Cerebellar nuclear complex (tissue), 1 donor: ENCODE measurements around the gene ZNF318.
"Not testable (repeated sequence)": the region's sequence is repeated elsewhere in the genome, so short reads cannot be mapped to it uniquely, and the experiment has no call there.

Experiments
- DNase-seq, 2 experiments: peaks; one replicate each; lab custom pipeline; 2025; lab: John Stamatoyannopoulos, UW

ZNF318 gene

DNA sequence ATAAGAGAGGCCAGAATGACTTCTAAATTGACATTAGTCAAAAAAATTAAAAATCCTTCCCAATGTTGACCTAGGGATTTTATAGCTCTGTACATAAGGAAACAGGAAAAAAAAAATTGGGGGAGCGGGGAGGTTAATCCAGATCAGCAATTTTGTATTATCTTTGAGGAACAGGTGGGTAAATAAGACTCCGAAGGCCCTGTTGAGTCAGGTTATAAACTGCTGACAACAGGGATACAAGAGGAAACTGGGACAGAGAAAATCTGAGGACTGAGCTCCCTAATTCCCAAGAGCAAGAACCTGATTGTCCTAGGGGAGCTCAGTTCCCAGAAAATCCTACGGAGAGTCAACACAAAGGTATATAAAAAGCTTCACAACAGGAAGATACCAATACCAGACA, 34.0 kb downstream of the ZNF318 start:
- DNase-seq = no peak

DNA sequence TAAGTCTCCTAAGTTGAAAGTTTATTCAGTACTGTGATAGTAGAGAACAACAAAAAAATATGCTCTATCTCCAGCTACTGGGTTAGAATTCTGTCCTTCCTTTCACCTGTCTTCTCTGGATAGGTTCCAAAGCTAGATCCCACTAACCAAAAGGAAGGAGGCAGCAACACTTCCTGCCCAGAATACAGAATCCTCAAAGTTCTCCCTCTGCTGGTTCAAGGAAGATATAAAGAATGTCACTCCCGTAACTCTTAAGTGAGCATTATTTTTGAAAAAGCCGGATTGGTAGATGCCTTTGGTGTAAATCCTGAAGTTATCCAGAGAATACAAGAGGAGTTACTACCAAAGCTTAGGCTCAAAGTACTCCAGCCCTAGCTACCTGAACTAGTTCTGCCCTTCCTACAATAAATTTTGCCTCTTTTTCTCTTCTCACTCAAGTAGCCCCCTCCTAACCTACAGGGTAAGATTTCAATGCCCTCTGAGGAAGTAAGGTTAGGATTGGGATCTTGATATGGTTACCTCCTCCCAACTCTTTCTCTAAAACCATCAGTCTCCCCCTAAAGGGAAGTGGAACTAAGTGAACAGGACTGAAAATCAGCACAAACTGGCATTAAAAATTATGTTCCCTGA, 34.9 kb downstream of the ZNF318 start:
- no peak for DNase-seq

- DNase-seq = no peak
Observed at GRCh38 chr6:43331891-43332290, 37.6 kb downstream of the ZNF318 start.

DNA sequence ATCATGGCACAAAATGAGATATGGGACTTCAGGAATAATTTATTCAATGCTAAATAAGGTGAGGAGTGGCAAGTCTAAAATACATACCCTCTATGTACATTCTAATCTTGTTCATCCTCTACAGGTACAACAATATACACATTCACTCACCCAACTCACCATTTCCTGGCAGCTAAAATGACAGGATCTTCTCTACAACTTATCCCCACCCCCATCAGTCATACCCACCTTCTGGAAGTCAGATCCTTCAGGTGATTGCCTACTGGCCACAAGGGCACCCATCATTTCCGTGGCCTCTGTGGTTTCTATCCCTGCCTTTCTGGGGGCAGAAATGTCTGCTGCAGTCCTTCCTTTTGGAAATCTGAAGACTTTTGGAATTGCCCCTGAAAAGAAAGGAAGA, 38.0 kb downstream of the ZNF318 start:
- DNase-seq = no peak

- DNase-seq = no peak
Observed at GRCh38 chr6:43328528-43328927, 40.9 kb downstream of the ZNF318 start.

DNA sequence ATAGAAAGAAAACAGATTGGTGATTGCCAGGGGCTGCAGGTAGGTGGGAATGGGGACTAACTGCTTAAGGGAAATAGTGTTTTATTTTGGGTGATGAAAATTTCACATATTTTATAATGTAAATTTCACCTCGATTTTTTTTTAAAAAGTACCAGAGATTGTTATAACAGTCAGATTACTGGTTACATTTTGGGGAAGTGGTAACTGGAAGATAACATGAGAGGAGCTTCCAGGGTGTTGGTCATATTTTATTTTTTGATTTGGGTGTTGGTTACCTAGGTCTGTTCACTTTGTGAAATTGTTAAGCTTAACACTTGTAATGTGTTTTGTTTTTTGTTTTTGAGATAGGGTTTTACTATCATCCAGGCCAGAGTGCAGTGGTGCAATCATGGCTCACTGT, 43.6 kb downstream of the ZNF318 start:
- no peak for DNase-seq

DNA sequence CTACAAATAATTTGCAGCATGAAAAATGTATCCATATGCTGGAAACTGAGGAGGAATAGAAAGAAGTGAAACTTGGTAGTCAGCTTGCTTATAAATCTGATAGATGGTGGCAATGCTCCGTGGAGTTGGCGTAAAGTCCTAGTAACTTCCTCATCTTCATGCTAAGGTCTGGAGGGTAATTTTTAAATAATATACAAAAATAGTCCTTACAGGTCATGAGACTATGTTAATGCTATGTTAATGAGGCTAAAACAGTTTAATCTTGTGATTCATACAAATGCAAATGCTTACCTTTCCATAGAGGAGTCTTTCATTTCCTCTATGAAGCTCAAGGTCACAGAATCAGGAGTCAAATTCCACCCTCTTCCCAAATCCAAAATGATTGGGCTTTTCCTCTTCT, 51.4 kb downstream of the ZNF318 start:
- DNase-seq = no peak

DNA sequence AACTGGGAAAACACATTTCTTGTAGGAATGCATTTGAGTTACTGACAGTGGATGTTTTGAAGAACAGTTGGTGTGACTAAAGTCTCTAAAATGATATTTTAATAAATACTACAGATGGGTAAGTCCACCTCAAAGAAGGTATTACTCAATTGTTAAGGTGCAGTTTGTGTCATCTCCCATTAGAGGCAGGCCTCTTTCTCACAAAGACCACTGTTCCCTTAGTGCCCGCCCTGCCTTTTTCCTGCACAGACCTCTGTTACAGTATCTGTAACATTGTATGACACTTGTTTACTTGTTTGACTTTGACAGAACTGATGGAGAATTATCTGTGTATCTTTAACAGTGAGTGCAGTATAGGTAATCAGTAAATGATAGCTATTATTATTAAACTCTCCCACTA, 55.6 kb downstream of the ZNF318 start:
- DNase-seq = no peak

GRCh38 chr6:43311666-43312065, 57.8 kb downstream of the ZNF318 start:
- DNase-seq = no peak

DNA sequence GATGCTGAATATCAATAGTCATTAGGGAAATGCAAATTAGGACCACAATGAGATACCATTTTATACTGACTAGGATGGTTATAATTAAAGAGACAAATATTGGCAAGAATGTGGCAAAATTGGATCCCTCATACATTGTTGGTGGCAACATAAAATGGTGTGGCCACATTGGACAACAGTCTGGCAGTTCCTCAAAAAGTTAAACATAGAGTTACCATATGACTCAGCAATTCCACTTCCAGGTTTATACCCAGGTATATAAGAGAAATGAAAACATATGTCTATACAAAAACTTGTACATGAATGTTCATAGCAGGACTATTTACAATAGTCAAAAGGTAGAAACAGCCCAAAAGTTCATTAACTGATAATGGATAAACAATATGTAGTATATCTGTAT, 58.8 kb downstream of the ZNF318 start:
- no peak for DNase-seq

DNA sequence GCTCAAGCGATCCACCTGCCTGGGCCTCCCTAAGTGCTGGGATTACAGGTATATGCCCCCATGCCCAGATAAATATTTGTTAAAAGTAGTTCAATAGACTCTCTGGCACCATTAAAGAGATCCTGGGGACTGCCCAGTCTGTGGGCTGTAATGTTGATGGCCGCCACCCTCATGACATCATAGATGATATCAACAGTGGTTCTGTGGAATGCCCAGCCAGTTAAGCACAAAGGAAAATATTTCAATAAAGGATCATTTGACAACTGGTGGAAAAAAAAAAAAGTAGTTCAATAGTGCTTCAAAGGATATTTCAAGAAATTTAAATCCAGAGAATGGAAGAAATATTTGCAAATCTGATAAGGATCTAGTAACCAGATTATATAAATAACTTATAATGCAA, 59.3 kb downstream of the ZNF318 start:
- DNase-seq = no peak

DNA sequence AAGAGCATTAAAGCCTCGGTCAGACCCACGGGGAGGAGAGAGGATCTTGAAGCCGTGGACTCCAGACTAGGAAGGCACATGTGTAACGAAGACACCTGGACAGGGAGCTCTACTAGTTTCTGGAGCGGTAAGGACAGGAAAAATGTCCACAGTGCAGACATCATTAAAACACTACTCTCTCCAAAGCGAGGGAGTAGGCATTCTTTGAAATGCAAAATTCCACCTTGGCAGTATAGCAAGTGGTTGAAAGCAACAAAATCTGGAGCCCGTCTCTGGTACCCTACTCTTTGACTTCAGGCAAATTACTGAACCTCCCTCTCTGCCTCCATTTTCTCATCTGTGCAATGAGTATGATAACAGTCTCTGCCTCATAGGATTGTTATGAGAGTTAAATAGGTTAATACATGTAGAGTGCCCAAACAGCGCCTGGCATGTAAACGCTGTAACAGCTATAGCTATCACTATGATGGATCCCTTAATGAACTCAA, 60.4 kb downstream of the ZNF318 start:
- no peak for DNase-seq

- no peak for DNase-seq
Observed at GRCh38 chr6:43308101-43308989, 61.1 kb downstream of the ZNF318 start, which contains the start of gene CRIP3. CRIP3 (minus strand) TSS chr6:43308826; CDS start chr6:43308792, 34 bp downstream.

GRCh38 chr6:43307451-43308100, 61.9 kb downstream of the ZNF318 start:
- no peak for DNase-seq

DNA sequence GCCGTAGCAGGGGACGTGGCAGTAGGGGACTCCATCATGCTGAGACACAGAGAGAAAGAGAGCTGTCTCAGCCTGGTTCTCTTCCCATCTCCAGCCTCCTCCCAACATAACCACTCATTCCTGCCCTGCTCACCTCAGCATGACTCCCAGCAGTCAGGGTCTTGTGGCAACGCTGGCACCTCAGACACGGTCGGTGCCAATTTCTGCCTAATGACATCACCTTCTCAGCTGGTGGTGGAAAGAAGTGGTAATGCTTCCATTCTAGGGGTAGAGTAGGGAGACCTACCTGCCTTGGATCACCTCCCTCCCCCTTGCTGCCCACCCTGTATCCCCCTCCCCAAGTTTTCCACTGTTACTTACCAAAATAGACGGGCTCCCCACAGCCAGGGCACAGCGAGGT, 63.4 kb downstream of the ZNF318 start:
- DNase-seq = no peak

GRCh38 chr6:43304882-43305281, 64.6 kb downstream of the ZNF318 start:
- no peak for DNase-seq

- DNase-seq = no peak
Observed at GRCh38 chr6:43304361-43304760, 65.1 kb downstream of the ZNF318 start.

DNA sequence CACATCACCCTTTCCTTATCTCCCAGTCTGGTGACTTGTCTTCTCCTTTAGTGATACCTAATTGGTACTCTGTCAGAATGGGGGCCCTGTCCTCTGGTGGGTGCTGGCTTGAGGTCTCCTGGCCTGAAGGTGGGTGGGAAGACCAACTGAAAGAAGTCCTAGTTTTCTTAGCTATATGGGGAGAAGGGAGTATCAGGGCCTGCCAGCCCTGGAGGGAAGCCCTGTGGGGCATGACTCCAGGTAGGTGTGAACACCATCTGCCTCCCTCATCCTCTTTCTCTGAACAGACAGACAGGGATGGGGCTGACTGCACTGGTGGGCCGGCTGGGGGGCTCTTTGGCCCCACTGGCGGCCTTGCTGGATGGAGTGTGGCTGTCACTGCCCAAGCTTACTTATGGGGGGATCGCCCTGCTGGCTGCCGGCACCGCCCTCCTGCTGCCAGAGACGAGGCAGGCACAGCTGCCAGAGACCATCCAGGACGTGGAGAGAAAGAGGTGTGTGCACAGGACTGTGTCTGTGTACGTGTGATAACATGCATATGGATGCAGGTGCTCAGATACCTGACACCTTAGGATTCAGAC, 65.6 kb downstream of the ZNF318 start:
- DNase-seq = no peak

DNA sequence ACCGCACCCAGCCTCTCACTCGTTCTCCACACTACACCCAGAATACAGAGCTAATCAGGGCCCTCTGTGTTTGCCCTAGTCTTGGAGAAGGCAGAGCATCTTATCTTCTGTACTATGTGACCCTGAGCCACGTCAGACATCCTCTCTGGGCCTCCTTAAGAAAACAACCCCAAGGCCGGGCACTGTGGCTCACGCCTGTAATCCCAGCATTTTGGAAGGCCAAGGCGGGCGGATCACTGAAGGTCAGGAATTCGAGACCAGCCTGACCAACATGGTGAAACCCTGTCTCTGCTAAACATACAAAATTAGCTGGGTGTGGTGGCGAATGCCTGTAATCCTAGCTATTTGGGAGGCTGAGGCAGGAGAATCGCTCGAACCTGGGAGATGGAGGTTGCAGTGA, 66.4 kb downstream of the ZNF318 start:
- DNase-seq = not testable (repeated sequence)

GRCh38 chr6:43302126-43302525, 67.3 kb downstream of the ZNF318 start:
- DNase-seq = no peak

GRCh38 chr6:43301081-43301870, 68.2 kb downstream of the ZNF318 start:
- DNase-seq = no peak
